Measurements from ENCODE around the gene MRPS35.

Gene MRPS35

GRCh38 chr12:27710592-27711316 is at the start of gene MRPS35:
Gene MRPS35 (plus strand): TSS chr12:27710832. CDS start chr12:27710844, 12 bp downstream.
- peak; percentile 92 for DNase-seq

DNA sequence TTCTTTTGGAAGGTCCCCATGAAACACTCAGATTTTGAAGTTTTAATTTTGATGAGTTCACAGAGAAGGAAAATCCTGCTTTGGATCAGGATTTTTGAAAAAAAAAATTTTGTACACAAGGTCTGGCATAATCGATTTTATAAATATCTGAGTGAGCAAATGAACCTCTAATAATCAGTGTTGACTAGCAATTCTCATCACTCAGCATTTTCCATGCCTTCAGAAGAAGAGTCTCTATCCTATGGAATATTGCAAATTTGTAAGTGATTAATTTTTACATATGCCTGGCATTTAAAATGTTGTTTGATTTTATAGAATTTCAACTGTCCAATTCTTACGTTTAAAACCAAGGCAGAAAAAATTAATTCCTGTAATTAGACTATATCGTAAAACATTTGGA is 44.9 kb upstream of the MRPS35 start:
- no peak for DNase-seq

GRCh38 chr12:27666510-27666909 is 44.1 kb upstream of the MRPS35 start:
- no peak for DNase-seq

DNA sequence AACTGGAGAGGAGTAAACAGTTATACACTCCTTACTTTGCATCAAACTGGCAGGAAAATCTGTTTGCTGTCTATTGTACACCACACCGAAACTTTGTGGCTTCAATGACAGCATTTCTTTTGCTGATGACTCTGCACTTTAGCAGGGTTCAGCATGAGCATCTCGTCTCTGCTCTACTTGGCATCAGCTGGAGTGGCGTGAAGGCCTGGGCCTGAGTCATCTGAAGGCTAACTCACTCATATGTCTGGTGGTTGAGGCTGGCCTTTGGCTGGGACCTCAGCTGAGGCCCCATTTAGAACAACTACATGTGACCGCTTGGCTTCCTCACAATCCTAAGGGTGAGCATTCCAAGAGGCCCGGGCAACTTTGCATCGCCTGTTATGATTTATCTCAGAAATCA is 43.1 kb upstream of the MRPS35 start:
- no peak for DNase-seq

GRCh38 chr12:27672051-27672450 is 38.6 kb upstream of the MRPS35 start:
- no peak for DNase-seq

DNA sequence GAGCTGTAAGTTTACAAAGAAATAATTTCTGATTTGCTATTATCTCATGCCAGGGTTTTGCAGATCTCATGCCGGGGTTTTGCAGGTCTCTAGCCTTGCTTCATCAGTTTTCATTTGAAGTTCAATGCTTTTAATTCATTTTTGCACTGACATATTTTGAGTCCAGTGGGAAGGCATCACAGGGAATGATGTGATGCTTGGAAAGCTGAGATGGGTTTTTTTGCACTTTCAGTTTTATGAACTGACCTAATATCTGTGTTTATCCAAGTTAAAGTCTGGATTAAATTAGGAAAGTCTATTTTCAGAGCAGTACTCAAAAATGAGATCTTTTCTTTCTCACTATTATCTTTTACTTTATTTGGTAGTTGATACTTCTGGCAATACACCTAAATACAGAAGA is 38.0 kb upstream of the MRPS35 start:
- DNase-seq, result no peak

GRCh38 chr12:27673101-27673718 is 37.4 kb upstream of the MRPS35 start:
- DNase-seq, result no peak

DNA sequence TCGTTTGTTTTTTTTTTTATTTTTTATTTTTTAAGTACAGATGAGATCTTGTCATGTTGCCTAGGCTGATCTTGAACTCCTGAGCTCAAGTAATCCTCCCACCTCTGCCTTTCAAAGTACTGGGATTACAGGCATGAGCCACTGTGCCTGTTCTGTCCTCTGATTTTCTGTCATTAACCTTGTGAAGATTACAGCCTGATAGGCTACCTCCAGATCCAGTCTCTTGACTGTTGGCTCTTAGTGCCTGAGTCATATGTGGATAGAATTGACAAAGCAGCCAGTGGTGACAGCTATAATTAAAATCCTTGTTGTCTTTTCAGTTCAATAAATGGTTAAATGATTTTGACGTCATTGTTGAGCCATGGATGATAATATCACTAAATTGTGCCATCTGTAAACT is 35.6 kb upstream of the MRPS35 start:
- DNase-seq, result no peak

GRCh38 chr12:27680619-27681018 is 30.0 kb upstream of the MRPS35 start:
- DNase-seq, result no peak

GRCh38 chr12:27682534-27682933 is 28.1 kb upstream of the MRPS35 start:
- no peak for DNase-seq

DNA sequence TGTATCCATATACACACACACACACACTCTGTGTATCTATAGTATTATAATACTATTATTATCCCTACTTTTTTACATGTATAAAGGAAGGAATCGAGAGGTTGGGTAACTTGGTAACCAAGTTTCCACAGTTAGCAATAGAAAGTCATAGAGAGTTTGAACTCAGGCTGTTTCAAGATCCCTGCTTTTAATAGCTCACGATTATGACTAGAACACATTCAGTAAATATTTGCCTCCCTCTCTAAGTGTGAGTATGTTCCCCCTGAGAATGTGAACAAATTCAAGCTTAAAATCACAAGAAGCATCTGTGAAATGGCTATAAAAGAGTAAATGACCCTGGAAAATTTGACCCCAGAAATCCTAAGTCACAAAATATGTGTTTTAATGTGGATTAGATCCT is 25.4 kb upstream of the MRPS35 start:
- no peak for DNase-seq

- DNase-seq, result no peak
Measured at GRCh38 chr12:27686147-27686546, 24.5 kb upstream of the MRPS35 start.

DNA sequence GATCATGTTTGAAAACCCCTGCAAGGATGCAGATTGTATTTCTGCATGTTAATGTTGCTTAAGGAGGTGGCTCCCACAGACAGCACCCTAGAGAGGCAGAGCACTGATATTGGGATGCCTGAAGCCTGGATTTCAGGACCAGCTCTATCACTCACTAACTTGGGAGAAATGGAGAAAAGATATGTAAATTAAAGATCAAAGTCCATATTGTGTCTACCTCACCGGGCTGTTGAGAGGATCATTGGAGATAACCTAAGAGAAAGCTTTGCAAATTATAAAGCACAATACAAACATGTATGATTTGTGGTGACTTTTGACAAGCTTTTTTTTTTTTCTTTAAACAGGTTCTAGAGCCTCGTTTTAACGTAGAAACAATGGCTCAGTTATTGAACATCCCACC is 22.0 kb upstream of the MRPS35 start:
- no peak for DNase-seq

GRCh38 chr12:27689558-27690180 is 21.0 kb upstream of the MRPS35 start:
- DNase-seq, result no peak

DNA sequence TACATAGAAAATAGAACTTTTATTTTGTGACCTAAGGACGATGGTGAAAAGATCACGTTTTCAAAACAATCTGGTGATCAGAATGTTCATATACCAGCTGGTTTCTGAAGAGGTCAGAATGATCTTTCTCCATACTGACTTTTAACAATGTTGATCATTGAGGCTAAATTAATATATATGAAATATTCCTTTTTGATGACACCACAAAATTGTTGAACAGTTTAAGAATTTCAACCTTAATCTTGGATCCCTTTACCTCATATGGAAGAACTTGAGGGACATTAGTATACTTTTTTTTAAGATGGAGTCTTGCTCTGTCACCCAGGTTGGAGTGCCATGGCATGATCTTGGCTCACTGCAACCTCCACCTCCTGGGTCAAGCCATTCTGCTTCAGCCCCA is 17.2 kb upstream of the MRPS35 start:
- DNase-seq, result no peak

- DNase-seq, result no peak
Measured at GRCh38 chr12:27695556-27696292, 14.9 kb upstream of the MRPS35 start.

DNA sequence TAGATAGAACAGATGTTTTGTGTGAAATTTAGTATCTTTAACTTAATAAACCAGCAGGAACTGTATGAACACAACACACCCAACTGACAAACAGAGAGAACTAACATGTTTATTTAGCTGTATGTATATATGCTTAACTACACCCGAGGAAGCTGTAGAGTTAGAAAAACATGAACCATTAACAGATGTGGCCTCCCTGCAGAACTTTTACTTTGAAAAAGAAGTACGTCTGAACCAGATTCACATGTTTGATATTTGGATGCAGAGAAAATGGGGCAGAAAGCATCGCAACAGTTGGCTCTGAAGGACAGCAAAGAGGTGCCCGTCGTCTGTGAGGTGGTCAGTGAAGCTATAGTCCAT is 14.4 kb upstream of the MRPS35 start, which contains the start of gene REP15:
Gene REP15 (plus strand): TSS at position 155 of the 360 bp plus-strand sequence. CDS start 116 bp downstream, at position 271.
- DNase-seq, result no peak

DNA sequence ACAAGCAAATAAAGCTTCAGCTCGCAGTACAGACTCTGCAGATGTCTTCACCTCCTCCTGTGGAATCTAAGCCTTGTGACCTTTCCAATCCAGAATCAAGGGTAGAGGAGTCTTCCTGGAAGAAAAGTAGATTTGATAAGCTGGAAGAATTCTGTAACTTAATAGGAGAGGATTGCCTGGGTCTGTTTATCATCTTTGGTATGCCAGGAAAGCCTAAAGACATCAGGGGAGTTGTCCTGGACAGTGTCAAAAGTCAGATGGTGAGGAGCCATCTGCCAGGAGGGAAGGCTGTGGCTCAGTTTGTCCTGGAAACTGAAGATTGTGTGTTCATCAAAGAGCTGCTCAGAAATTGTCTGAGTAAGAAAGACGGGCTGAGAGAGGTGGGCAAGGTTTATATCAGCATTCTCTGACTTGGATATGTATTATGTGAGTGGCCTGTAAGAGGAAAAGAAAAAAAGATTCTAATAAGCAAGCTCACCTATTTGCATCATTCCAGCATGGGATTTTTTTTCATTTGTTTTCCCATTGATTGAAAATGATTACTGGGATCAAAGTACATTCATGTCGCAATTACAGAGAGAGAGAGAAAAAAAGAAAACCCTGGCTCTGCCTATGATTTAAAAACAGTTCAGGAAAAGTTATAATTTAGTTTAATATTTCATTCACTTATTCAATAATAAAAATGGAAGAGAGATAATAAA is 13.6 kb upstream of the MRPS35 start:
- DNase-seq, result no peak

GRCh38 chr12:27703720-27704452 is 6.7 kb upstream of the MRPS35 start:
- peak; percentile 73 for DNase-seq

GRCh38 chr12:27705263-27705662 is 5.4 kb upstream of the MRPS35 start:
- DNase-seq, result no peak

GRCh38 chr12:27707216-27707615 is 3.4 kb upstream of the MRPS35 start:
- DNase-seq, result no peak
